GM11168 (cell line): ENCODE measurements around the gene DYNC2LI1.

ENCODE experiments used
- in situ Hi-C: fragments of 300-500 bp; cut with MboI; formaldehyde crosslinking; loops from one replicate; pipeline ENCODE4 v1.12.0; 2022; ENCODE audit warnings: low sequenced_read_pairs; ENCODE audit not compliant: unreplicated experiment

Gene DYNC2LI1

GRCh38 chr2:43840965-43841364 is 67.1 kb downstream of the DYNC2LI1 start:
- in situ Hi-C loops: no loop called here

- in situ Hi-C loops: no loop called here
These were observed 68.4 kb downstream of the DYNC2LI1 start for GRCh38 chr2:43841949-43842865.

GRCh38 chr2:43842866-43843226 is 69.0 kb downstream of the DYNC2LI1 start:
- in situ Hi-C loops: no loop called here

GRCh38 chr2:43845181-43845580 is 71.3 kb downstream of the DYNC2LI1 start:
- in situ Hi-C loops: no loop called here

- in situ Hi-C loops: no loop called here
These were observed 72.4 kb downstream of the DYNC2LI1 start for GRCh38 chr2:43846140-43846793.

GRCh38 chr2:43848214-43848613 is 74.4 kb downstream of the DYNC2LI1 start:
- in situ Hi-C loops: no loop called here

GRCh38 chr2:43851011-43851980 is 77.5 kb downstream of the DYNC2LI1 start:
- in situ Hi-C loops: no loop called here

GRCh38 chr2:43852196-43852730 is 78.4 kb downstream of the DYNC2LI1 start:
- in situ Hi-C loops: no loop called here

GRCh38 chr2:43853141-43854081 is 79.6 kb downstream of the DYNC2LI1 start:
- in situ Hi-C loops: no loop called here

GRCh38 chr2:43854671-43855070 is 80.8 kb downstream of the DYNC2LI1 start:
- in situ Hi-C loops: no loop called here

GRCh38 chr2:43855292-43855691 is 81.5 kb downstream of the DYNC2LI1 start:
- in situ Hi-C loops: no loop called here
